GM18867 (cell line): Measurements from ENCODE around the gene SHISA8.
A peak's percentile ranks its signal among the peaks of the same experiment; 100 is the strongest.

Experiments used
- ATAC-seq: cut with Tn5 transposase; IDR thresholded peaks from one replicate; pipeline ENCODE4 v1.9.1; 2021; ENCODE audit warnings: mild to moderate bottlenecking, moderate library complexity; ENCODE audit not compliant: unreplicated experiment

The SHISA8 gene

GRCh38 chr22:41862530-41863266, 52.2 kb downstream of the SHISA8 start:
- peak; percentile 63 for ATAC-seq

DNA sequence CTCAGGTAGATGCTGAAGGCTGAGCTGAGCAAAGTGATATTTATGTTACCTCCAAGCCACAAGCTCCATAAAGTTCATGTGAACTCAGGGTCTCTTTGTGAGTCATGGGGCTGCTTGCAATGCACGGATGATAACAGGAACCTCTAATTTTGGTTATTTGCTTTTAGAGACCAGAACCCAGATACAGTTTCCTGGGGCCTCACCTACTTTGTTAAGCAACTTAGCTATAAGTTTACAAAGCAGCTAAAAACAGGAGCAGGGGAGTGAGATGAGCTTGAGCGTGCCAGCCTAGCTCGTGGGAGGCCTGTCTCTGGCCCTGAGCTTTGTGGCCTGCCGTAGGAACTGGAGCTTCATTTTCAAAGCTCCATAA, 52.7 kb downstream of the SHISA8 start:
- ATAC-seq = peak; percentile 42
